ENCODE results near the gene XRRA1.
"Not testable (repeated sequence)": the region's sequence is repeated elsewhere in the genome, so short reads cannot be mapped to it uniquely, and the experiment has no call there.

XRRA1 gene

GRCh38 chr11:74839971-74840370 is 108.9 kb downstream of the XRRA1 start:
- Histone ChIP-seq H3K27ac (ENCODE audit: insufficient read depth, low read depth, low read length, poor library complexity, severe bottlenecking) (no peak overlapping the region), H3K4me3 (ENCODE audit: insufficient read depth, low read depth, low read length) (no peak overlapping the region), H3K4me1 (ENCODE audit: control insufficient read depth, insufficient read depth, low read length) (no peaks in the 10 kb centered on the region), H3K9me3 (ENCODE audit: control insufficient read depth, low read length) (no peaks in the 10 kb centered on the region), H3K36me3 (ENCODE audit: control insufficient read depth, insufficient read depth, low read length) (peaks cover 21% of the 10 kb centered on the region), H3K27me3 (ENCODE audit: control insufficient read depth, insufficient read depth, low read length, poor library complexity, severe bottlenecking) (no peaks in the 10 kb centered on the region)
- 91 to 97% methylated on average over 2 of the region's 2 CpGs for WGBS, 2 experiments

GRCh38 chr11:74839446-74839845 is 109.4 kb downstream of the XRRA1 start:
- WGBS, 2 experiments = 100% methylated on average over 1 of the region's 1 CpG; no CpG with 5 or more reads in 1 of the 2 experiments
- H3K36me3 ChIP-seq (ENCODE audit: control insufficient read depth, insufficient read depth, low read length) = peaks cover 21% of the 10 kb centered on the region

GRCh38 chr11:74838188-74838587 is 110.7 kb downstream of the XRRA1 start:
- Histone ChIP-seq H3K27me3 (ENCODE audit: control insufficient read depth, insufficient read depth, low read length, poor library complexity, severe bottlenecking) (no peaks in the 10 kb centered on the region), H3K4me1 (ENCODE audit: control insufficient read depth, insufficient read depth, low read length) (no peaks in the 10 kb centered on the region), H3K4me3 (ENCODE audit: insufficient read depth, low read depth, low read length) (no peak overlapping the region), H3K36me3 (ENCODE audit: control insufficient read depth, insufficient read depth, low read length) (peaks cover 18% of the 10 kb centered on the region), H3K9me3 (ENCODE audit: control insufficient read depth, low read length) (no peaks in the 10 kb centered on the region), H3K27ac (ENCODE audit: insufficient read depth, low read depth, low read length, poor library complexity, severe bottlenecking) (no peak overlapping the region)
- 100% methylated on average over 1 of the region's 1 CpG for WGBS, 2 experiments

More at GRCh38 chr11:74839446-74839845, 109.4 kb downstream of the XRRA1 start:
- Histone ChIP-seq H3K4me1 (ENCODE audit: control insufficient read depth, insufficient read depth, low read length) (no peaks in the 10 kb centered on the region), H3K4me3 (ENCODE audit: insufficient read depth, low read depth, low read length) (no peak overlapping the region), H3K27me3 (ENCODE audit: control insufficient read depth, insufficient read depth, low read length, poor library complexity, severe bottlenecking) (no peaks in the 10 kb centered on the region), H3K9me3 (ENCODE audit: control insufficient read depth, low read length) (no peaks in the 10 kb centered on the region), H3K27ac (ENCODE audit: insufficient read depth, low read depth, low read length, poor library complexity, severe bottlenecking) (no peak overlapping the region)

GRCh38 chr11:74837191-74837590 is 111.7 kb downstream of the XRRA1 start:
- no peaks in the 10 kb centered on the region for H3K27me3 ChIP-seq (ENCODE audit: control insufficient read depth, insufficient read depth, low read length, poor library complexity, severe bottlenecking)
- H3K9me3 ChIP-seq (ENCODE audit: control insufficient read depth, low read length) = no peaks in the 10 kb centered on the region
- H3K27ac ChIP-seq (ENCODE audit: insufficient read depth, low read depth, low read length, poor library complexity, severe bottlenecking) = no peak overlapping the region
- H3K36me3 ChIP-seq (ENCODE audit: control insufficient read depth, insufficient read depth, low read length) = peaks cover 18% of the 10 kb centered on the region
- no peak overlapping the region for H3K4me3 ChIP-seq (ENCODE audit: insufficient read depth, low read depth, low read length)
- 100% methylated on average over 1 of the region's 1 CpG for WGBS, 2 experiments
- no peaks in the 10 kb centered on the region for H3K4me1 ChIP-seq (ENCODE audit: control insufficient read depth, insufficient read depth, low read length)

- Histone ChIP-seq H3K27ac (ENCODE audit: insufficient read depth, low read depth, low read length, poor library complexity, severe bottlenecking) (no peak overlapping the region), H3K9me3 (ENCODE audit: control insufficient read depth, low read length) (peaks cover 3% of the 10 kb centered on the region), H3K36me3 (ENCODE audit: control insufficient read depth, insufficient read depth, low read length) (peaks cover 20% of the 10 kb centered on the region), H3K4me1 (ENCODE audit: control insufficient read depth, insufficient read depth, low read length) (no peaks in the 10 kb centered on the region), H3K27me3 (ENCODE audit: control insufficient read depth, insufficient read depth, low read length, poor library complexity, severe bottlenecking) (no peaks in the 10 kb centered on the region), H3K4me3 (ENCODE audit: insufficient read depth, low read depth, low read length) (no peak overlapping the region)
- WGBS, 2 experiments = 94 to 96% methylated on average over 4 of the region's 4 CpGs
These were observed 122.0 kb downstream of the XRRA1 start for GRCh38 chr11:74826901-74827300.

GRCh38 chr11:74825596-74825995 is 123.3 kb downstream of the XRRA1 start:
- WGBS, 2 experiments = 98 to 100% methylated on average over 2 of the region's 2 CpGs
- not testable (repeated sequence) for H3K27me3 ChIP-seq (ENCODE audit: control insufficient read depth, insufficient read depth, low read length, poor library complexity, severe bottlenecking); H3K4me1 ChIP-seq (ENCODE audit: control insufficient read depth, insufficient read depth, low read length); H3K4me3 ChIP-seq (ENCODE audit: insufficient read depth, low read depth, low read length); H3K9me3 ChIP-seq (ENCODE audit: control insufficient read depth, low read length); H3K27ac ChIP-seq (ENCODE audit: insufficient read depth, low read depth, low read length, poor library complexity, severe bottlenecking)
- peaks cover 20% of the 10 kb centered on the region for H3K36me3 ChIP-seq (ENCODE audit: control insufficient read depth, insufficient read depth, low read length)

DNA sequence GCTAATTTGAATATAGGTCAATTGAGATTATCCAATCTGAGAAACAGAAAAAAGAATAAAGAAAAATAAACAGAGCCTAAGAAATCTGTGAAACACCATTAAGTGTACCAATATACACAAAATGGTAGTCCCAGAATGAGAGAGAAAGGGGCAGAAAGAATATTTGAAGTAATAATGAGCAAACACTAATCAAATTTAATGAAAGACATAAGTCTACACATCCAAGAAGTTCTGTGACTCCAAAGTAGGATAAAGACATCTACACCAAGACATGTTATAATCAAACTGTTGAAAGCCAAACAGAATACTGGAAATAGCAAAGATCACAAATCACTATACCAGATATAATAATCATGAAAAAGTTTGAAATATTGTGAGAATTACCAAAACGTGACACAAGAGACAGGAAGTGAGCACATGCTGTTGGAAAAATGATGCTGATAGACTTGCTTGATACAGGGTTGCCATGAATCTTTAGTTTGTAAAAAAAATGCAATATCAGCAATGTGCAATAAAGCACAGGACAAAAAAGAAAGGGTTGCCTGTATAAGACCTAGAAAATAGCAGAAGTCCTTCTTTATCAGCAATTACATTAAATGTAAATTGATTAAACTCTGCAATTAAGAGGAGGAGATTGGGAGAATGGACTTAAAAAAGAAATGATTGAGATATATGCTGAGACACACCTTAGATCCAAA is 124.5 kb downstream of the XRRA1 start:
- Histone ChIP-seq H3K27me3 (ENCODE audit: control insufficient read depth, insufficient read depth, low read length, poor library complexity, severe bottlenecking) (no peaks in the 10 kb centered on the region), H3K9me3 (ENCODE audit: control insufficient read depth, low read length) (peaks cover 3% of the 10 kb centered on the region), H3K4me3 (ENCODE audit: insufficient read depth, low read depth, low read length) (no peak overlapping the region), H3K4me1 (ENCODE audit: control insufficient read depth, insufficient read depth, low read length) (no peaks in the 10 kb centered on the region), H3K27ac (ENCODE audit: insufficient read depth, low read depth, low read length, poor library complexity, severe bottlenecking) (no peak overlapping the region), H3K36me3 (ENCODE audit: control insufficient read depth, insufficient read depth, low read length) (peaks cover 20% of the 10 kb centered on the region)
- WGBS, 2 experiments = 81 to 90% methylated on average over 1 of the region's 1 CpG

DNA sequence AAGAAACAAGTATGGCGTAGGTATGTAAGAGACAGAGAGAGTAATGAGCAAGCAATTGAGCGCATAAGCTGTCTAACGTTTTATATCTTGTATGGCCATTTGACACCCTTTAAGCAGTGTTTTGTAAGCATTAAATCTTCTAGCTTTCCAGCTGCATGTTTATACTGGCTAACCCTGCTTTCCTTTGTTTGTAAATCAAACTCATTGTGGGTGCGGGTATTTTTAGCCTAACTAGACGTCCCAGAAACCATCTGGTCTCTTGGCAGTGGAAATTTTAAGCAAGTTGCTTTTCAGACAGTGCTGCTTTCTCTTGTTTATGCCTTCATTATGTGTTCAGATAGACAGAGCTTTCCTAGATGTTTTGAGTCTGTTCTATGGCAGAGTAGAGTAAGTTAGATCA is 126.7 kb downstream of the XRRA1 start:
- Histone ChIP-seq H3K4me3 (ENCODE audit: insufficient read depth, low read depth, low read length) (no peak overlapping the region), H3K4me1 (ENCODE audit: control insufficient read depth, insufficient read depth, low read length) (no peaks in the 10 kb centered on the region), H3K36me3 (ENCODE audit: control insufficient read depth, insufficient read depth, low read length) (peaks cover 19% of the 10 kb centered on the region), H3K27ac (ENCODE audit: insufficient read depth, low read depth, low read length, poor library complexity, severe bottlenecking) (no peak overlapping the region), H3K9me3 (ENCODE audit: control insufficient read depth, low read length) (peaks cover 3% of the 10 kb centered on the region), H3K27me3 (ENCODE audit: control insufficient read depth, insufficient read depth, low read length, poor library complexity, severe bottlenecking) (no peaks in the 10 kb centered on the region)
- WGBS, 2 experiments = 93 to 94% methylated on average over 5 of the region's 5 CpGs

GRCh38 chr11:74820763-74821162 is 128.1 kb downstream of the XRRA1 start:
- no peak overlapping the region for H3K27ac ChIP-seq (ENCODE audit: insufficient read depth, low read depth, low read length, poor library complexity, severe bottlenecking)
- WGBS, 2 experiments = 92 to 93% methylated on average over 1 of the region's 1 CpG
- no peaks in the 10 kb centered on the region for H3K4me1 ChIP-seq (ENCODE audit: control insufficient read depth, insufficient read depth, low read length)
- H3K9me3 ChIP-seq (ENCODE audit: control insufficient read depth, low read length) = no peaks in the 10 kb centered on the region
- peaks cover 5% of the 10 kb centered on the region for H3K36me3 ChIP-seq (ENCODE audit: control insufficient read depth, insufficient read depth, low read length)
- H3K27me3 ChIP-seq (ENCODE audit: control insufficient read depth, insufficient read depth, low read length, poor library complexity, severe bottlenecking) = no peaks in the 10 kb centered on the region
- H3K4me3 ChIP-seq (ENCODE audit: insufficient read depth, low read depth, low read length) = no peak overlapping the region

DNA sequence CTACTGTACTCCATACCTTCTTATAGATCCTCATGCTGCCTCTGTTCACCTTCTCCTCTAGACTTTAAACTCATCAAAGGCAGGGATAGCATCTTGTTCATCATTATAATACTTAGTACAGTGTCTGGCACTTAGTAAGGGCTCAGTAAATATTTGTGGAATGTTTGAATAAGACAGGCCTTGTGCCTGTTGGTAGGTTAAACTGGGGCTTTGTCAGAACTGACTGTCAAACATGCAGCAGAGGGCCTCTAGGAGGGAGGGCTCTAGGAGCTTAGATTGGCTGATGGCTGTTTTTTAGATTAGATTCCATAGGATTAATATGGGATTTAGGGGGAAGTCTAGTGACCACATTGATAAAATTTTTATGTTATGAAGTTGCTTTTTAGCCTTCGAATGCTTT is 129.5 kb downstream of the XRRA1 start:
- 100% methylated on average over 1 of the region's 1 CpG for WGBS, 2 experiments
- H3K4me1 ChIP-seq (ENCODE audit: control insufficient read depth, insufficient read depth, low read length) = no peaks in the 10 kb centered on the region
- no peaks in the 10 kb centered on the region for H3K9me3 ChIP-seq (ENCODE audit: control insufficient read depth, low read length)
- no peak overlapping the region for H3K4me3 ChIP-seq (ENCODE audit: insufficient read depth, low read depth, low read length)
- no peaks in the 10 kb centered on the region for H3K27me3 ChIP-seq (ENCODE audit: control insufficient read depth, insufficient read depth, low read length, poor library complexity, severe bottlenecking)
- peaks cover 4% of the 10 kb centered on the region for H3K36me3 ChIP-seq (ENCODE audit: control insufficient read depth, insufficient read depth, low read length)
- H3K27ac ChIP-seq (ENCODE audit: insufficient read depth, low read depth, low read length, poor library complexity, severe bottlenecking) = no peak overlapping the region

Measured in ectodermal cell (in vitro differentiated cells).